SK-N-MC (cell line): ENCODE measurements around the gene UGT1A4.

Experiments
- EZH2 ChIP-seq: fragments of 200-600 bp; sonication (generic); IDR thresholded peaks from one replicate; pipeline ENCODE4 v1.6.1; 2017; ENCODE audit warnings: antibody characterized with exemption
- FOXP2 ChIP-seq: optimal IDR thresholded peaks from 2 replicates; pipeline ENCODE3; 2011; ENCODE audit warnings: mild to moderate bottlenecking, moderate library complexity; ENCODE audit not compliant: insufficient read depth; ENCODE audit errors: extremely low read length, control extremely low read depth
- POLR2AphosphoS5 ChIP-seq: IDR thresholded peaks from 2 replicates; pipeline ENCODE4 v1.6.1; 2012; ENCODE audit warnings: mild to moderate bottlenecking, low read depth, low read length, borderline replicate concordance

GRCh38 chr2:233772583-233772982 is 54.0 kb downstream of the UGT1A4 start:
- TF ChIP-seq EZH2 (no peak), POLR2AphosphoS5 (no peak), FOXP2 (no peak)
